ENCODE measurements around the gene SLIT3. TPM values are rescaled to one million over a fixed set of nuclear protein-coding genes. Genes with fewer than 3 reads are reported as not detected.

The SLIT3 gene
- total and polyA plus RNA-seq, 9 of the 15 experiments (the other 6 are each of a cell fraction or from before 2014, with no cell fraction given), result 0.01 to 0.04 TPM; not detected in 7

DNA sequence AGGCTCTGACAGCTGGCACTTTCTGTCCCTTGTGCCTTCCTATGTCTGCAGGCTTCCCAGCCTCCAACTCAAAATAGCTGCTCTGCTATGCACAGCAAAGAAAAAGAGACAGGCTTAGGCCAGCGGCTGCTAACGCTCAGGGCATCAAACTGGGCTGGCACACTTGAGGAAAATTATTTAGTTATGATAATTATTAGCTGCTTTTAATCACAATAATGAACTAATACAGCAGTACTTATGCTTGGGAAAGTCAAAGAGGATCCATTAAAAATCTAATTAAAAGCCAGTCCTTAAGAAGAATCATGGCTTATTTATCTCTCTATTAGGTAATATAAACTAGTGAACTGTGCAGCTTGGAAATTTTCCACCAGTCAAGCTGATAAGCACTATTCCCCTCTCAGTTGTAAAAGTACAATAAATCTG lies 233.2 kb downstream of the SLIT3 start (continued):
- no peak for TF ChIP-seq FOXM1 (IDR thresholded peaks at IDR 0.05; ENCODE audit: low read depth)
- no peak for TF ChIP-seq FOXM1 (CRISPR knock-in tag; IDR thresholded peaks at IDR 0.05; ENCODE audit: low read depth)
- TF ChIP-seq, protein P1, sequence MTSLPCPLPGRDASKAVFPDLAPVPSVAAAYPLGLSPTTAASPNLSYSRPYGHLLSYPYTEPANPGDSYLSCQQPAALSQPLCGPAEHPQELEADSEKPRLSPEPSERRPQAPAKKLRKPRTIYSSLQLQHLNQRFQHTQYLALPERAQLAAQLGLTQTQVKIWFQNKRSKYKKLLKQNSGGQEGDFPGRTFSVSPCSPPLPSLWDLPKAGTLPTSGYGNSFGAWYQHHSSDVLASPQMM (CRISPR knock-in tag; IDR thresholded peaks at IDR 0.05), result no peak
- TF ChIP-seq, protein P2, sequence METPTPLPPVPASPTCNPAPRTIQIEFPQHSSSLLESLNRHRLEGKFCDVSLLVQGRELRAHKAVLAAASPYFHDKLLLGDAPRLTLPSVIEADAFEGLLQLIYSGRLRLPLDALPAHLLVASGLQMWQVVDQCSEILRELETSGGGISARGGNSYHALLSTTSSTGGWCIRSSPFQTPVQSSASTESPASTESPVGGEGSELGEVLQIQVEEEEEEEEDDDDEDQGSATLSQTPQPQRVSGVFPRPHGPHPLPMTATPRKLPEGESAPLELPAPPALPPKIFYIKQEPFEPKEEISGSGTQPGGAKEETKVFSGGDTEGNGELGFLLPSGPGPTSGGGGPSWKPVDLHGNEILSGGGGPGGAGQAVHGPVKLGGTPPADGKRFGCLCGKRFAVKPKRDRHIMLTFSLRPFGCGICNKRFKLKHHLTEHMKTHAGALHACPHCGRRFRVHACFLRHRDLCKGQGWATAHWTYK (CRISPR knock-in tag; IDR thresholded peaks at IDR 0.05), result no peak
- TF ChIP-seq, protein P3, sequence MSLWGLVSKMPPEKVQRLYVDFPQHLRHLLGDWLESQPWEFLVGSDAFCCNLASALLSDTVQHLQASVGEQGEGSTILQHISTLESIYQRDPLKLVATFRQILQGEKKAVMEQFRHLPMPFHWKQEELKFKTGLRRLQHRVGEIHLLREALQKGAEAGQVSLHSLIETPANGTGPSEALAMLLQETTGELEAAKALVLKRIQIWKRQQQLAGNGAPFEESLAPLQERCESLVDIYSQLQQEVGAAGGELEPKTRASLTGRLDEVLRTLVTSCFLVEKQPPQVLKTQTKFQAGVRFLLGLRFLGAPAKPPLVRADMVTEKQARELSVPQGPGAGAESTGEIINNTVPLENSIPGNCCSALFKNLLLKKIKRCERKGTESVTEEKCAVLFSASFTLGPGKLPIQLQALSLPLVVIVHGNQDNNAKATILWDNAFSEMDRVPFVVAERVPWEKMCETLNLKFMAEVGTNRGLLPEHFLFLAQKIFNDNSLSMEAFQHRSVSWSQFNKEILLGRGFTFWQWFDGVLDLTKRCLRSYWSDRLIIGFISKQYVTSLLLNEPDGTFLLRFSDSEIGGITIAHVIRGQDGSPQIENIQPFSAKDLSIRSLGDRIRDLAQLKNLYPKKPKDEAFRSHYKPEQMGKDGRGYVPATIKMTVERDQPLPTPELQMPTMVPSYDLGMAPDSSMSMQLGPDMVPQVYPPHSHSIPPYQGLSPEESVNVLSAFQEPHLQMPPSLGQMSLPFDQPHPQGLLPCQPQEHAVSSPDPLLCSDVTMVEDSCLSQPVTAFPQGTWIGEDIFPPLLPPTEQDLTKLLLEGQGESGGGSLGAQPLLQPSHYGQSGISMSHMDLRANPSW (CRISPR knock-in tag; IDR thresholded peaks at IDR 0.05), result no peak
- no peak for TF ChIP-seq EZH2 (IDR thresholded peaks at IDR 0.05; ENCODE audit: borderline replicate concordance, low read depth, low read length)
- TF ChIP-seq ZNF12 (CRISPR knock-in tag; IDR thresholded peaks at IDR 0.05), result no peak
- TF ChIP-seq NR2C2 (CRISPR knock-in tag; IDR thresholded peaks at IDR 0.05), result no peak
- no peak for TF ChIP-seq NR2C2 (tag; IDR thresholded peaks at IDR 0.05)
- no peak for TF ChIP-seq PHF20 (IDR thresholded peaks at IDR 0.05; ENCODE audit: partially characterized antibody)
- TF ChIP-seq ZNF707 (CRISPR knock-in tag; conservative IDR thresholded peaks at IDR 0.05), result no peak
- TF ChIP-seq HDAC1 (IDR thresholded peaks at IDR 0.05), result no peak
- no peak for TF ChIP-seq KAT7 (CRISPR knock-in tag; IDR thresholded peaks at IDR 0.05; ENCODE audit: borderline replicate concordance)
